OCI-LY7 (cell line): ENCODE measurements around the gene RIMBP2.

ENCODE experiments used
- CTCF ChIP-seq: fragments of 200-600 bp; sonication (generic); conservative IDR thresholded peaks from 2 replicates; pipeline ENCODE4 v1.5.1; 2014; ENCODE audit warnings: mild to moderate bottlenecking, antibody characterized with exemption, low read length, moderate library complexity, mixed read lengths
- EZH2phosphoT487 ChIP-seq: fragments of 200-600 bp; sonication (generic); IDR thresholded peaks from 2 replicates; pipeline ENCODE4 v1.6.1; 2018; ENCODE audit warnings: low read depth, borderline replicate concordance, mild to moderate bottlenecking, mixed run types, antibody characterized with exemption, low read length, moderate library complexity, mixed read lengths

- no peak for TF ChIP-seq CTCF
- no peak for TF ChIP-seq EZH2phosphoT487
Observed at GRCh38 chr12:130644566-130644965, 71.5 kb downstream of the RIMBP2 start.
